ENCODE measurements around the gene MIDN. TPM values are rescaled to one million over a fixed set of nuclear protein-coding genes. Genes with fewer than 3 reads are reported as not detected.

MIDN gene
- total and polyA plus RNA-seq, 12 donors: 8.6 to 189 (median 59.9) TPM

GRCh38 chr19:1280636-1281568 is 32.5 kb downstream of the MIDN start:
- intact Hi-C loops (cut with DNase I): loop anchor here (10.0 kb wide), 2 partner anchors 104 to 234 kb away; partner anchors contain the start of genes ADAMTSL5 (in 1 of the 2) and NDUFS7 (in 1 of the 2)
- peaks cover 0 to 17% of the 10 kb centered on the region in 2 donors for H3K36me3 ChIP-seq (replicated peaks in 1 of 2)
- H3K27ac ChIP-seq: no peak overlapping the region
- 73 to 81% (median 78%) methylated on average over 9 to 53 of the region's 53 CpGs for WGBS, 4 donors
- peaks cover 25% of the 10 kb centered on the region for H3K27me3 ChIP-seq
- peak in 2 of 7 donors; percentile 24 to 39 for DNase-seq
- no peaks in the 10 kb centered on the region for H3K9me3 ChIP-seq (replicated peaks in 1 of 3)
- no peak for TF ChIP-seq POLR2A (IDR thresholded peaks at IDR 0.05)
- TF ChIP-seq CTCF (IDR thresholded peaks at IDR 0.05): no peak
- H3K4me1 ChIP-seq (replicated peaks in 1 of 2): peaks cover 9 to 15% of the 10 kb centered on the region in 2 donors
- H3K4me3 ChIP-seq: no peak overlapping the region

GRCh38 chr19:1281569-1282287 is 33.3 kb downstream of the MIDN start:
- no peak for DNase-seq
- Histone ChIP-seq H3K9me3 (replicated peaks in 1 of 3) (no peaks in the 10 kb centered on the region), H3K27ac (no peak overlapping the region), H3K27me3 (peaks cover 30% of the 10 kb centered on the region), H3K4me3 (no peak overlapping the region), H3K36me3 (replicated peaks in 1 of 2) (peaks cover 0 to 17% of the 10 kb centered on the region in 2 donors), H3K4me1 (replicated peaks in 1 of 2) (peaks cover under 1 to 7% of the 10 kb centered on the region in 2 donors)
- no peak for TF ChIP-seq CTCF (IDR thresholded peaks at IDR 0.05)
- TF ChIP-seq POLR2A (IDR thresholded peaks at IDR 0.05): no peak
- WGBS, 4 donors: 53 to 71% (median 61%) methylated on average over 6 to 15 of the region's 15 CpGs
- intact Hi-C loops (cut with DNase I): loop anchor here (10.0 kb wide), 2 partner anchors 103 to 233 kb away; partner anchors contain the start of genes ADAMTSL5 (in 1 of the 2) and NDUFS7 (in 1 of the 2)

- 70 to 75% (median 73%) methylated on average over 9 to 18 of the region's 18 CpGs for WGBS, 4 donors
- peaks cover 0 to 5% of the 10 kb centered on the region in 2 donors for H3K4me1 ChIP-seq (replicated peaks in 1 of 2)
- H3K27me3 ChIP-seq: peaks cover 39% of the 10 kb centered on the region
- H3K27ac ChIP-seq: no peak overlapping the region
- peaks cover 0 to 10% of the 10 kb centered on the region in 2 donors for H3K36me3 ChIP-seq (replicated peaks in 1 of 2)
- intact Hi-C loops (cut with DNase I): loop anchor here (10.0 kb wide), 2 partner anchors 102 to 232 kb away; partner anchors contain the start of genes ADAMTSL5 (in 1 of the 2) and NDUFS7 (in 1 of the 2)
- H3K9me3 ChIP-seq (replicated peaks in 1 of 3): no peaks in the 10 kb centered on the region
- TF ChIP-seq POLR2A (IDR thresholded peaks at IDR 0.05) (no peak), CTCF (IDR thresholded peaks at IDR 0.05) (no peak)
- DNase-seq: no peak
- H3K4me3 ChIP-seq: no peak overlapping the region
These were observed 34.3 kb downstream of the MIDN start for GRCh38 chr19:1282588-1283206.

Data from adrenal gland (tissue), 12 donors.